ENCODE data around the gene SLC39A13.

Gene SLC39A13

DNA sequence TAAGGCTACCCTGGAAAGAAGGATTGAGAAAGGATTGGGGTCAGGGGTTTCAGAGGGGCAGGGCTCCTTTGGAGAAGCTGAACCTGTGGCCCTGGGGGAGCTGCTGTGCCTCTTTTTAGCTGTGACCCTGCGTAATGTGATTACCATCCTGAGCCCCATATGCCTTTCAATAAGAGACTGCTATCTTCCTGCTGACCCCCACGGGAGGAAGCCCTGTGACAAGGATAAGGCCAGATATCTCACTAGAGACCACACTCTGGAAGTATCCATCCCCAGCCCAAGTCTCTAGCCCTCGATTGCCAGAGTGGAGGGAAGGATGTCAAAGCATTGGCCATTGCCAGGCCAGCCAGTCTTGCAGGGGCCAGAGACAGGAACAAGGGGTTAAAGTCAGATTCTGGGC is 4.8 kb upstream of the SLC39A13 start:
- no peak for DNase-seq

DNA sequence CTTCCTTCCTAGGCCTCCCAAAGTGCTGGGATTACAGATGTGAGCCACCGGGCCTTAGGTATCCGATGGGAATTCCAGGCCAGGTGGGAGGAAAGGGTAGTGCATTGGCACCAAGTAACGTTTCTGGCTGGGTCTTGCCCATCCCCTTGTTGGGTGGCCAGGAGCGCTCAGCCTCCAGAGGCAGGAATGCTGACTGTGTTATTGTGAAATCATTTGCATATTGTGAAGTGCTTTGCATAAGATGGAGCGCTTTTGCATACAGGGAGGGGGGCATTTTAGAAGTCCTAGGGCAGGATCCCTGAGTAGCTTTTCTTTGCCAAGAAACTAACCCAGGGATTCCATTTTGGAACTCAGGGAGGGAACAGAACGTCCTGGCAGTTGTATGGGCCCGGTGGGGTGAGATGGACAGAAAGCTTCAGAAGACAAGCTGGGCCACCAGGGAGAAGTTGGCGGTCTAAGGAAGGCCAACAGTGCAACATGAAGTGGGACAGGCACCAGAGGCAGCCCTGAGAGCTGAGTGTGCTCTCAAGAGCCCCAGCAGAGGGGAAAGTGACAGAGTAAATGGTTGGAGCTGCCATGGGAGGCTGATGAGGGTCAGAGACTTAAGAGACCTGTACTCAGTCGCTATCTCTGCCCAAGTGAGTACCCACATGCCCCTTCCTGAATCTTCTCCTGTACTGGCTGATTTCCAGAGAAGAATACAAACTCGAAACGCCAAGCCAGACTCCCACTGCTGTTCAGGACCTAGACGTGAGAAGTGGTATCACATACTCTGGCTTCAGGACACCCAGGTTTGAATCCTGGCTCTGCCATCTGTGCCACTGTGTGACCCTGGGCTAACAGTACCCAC is 1.3 kb upstream of the SLC39A13 start:
- DNase-seq = no peak

DNA sequence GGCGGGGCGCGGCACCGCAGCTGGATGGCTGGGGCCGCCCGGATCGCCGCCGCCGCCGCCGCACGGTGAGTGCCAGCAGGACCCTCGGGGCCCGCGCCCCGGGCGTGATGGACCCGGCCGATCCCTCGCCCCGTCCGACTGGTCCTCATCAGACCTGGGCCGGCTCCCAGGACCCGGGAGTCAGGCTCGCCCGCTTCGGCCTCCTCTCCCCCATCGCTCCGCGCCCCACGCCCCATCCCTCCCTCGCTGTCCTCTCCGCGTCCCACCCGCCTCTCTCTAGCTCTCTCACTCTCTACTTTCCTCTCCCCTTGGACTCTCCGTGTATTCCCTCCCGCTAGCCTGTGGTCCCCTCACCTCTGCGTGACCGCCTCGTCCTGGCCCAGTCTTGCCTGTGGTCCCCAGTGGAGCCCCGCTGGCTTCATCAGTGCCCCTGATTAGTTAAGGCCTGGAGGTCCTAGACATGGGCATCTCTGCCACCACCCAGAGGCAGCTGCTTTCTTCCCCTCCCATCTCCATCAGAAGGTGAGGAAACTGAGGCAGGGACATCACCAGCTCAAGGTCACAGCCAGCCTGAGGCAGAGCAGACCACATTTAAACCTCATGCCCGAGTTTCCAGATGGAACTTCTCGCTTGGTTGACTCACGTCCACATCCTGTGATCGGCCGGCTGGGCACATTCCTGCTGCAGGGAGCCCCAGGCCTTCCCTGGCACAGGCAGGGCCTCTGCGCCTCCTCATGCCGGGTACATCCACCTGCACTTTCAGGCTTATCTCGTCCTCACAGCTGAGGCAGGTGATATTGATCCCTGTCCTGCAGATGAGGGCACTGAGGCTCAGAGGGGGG is 429 bp downstream of the SLC39A13 start:
- DNase-seq = peak; percentile 74

DNA sequence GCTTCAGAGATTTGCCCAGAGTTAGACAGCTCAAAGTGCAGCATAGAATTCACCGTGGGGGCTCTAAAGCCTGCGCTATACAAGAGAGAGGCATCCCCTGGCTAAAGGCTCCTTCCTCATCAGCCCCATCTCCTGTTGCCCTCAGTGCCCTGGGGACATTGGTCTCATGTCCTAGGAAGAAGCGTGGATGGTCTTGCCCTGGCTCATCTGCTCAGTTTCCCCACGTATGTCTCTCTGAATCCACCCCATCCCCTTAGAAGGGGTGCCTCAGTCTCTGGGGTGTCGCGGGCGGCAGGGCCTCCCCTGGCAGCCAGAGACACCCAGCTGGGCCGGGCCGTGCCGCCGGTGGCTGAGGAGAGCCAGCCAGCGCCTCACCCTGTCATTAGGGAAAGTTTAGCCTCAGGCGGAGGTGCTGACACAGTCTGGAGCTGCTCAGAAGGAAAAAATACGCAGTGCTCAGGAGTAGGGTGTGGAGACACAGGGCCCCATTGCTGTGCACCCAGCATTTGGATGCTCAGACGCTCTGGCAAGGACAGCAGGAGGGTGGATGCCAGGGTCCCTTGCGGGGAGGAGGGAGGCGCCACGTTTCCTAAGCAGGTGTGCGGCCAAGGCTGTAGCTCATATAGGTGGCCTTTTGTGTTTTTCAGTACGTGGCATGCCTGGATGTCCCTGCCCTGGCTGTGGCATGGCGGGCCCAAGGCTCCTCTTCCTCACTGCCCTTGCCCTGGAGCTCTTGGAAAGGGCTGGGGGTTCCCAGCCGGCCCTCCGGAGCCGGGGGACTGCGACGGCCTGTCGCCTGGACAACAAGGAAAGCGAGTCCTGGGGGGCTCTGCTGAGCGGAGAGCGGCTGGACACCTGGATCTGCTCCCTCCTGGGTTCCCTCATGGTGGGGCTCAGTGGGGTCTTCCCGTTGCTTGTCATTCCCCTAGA is 1.3 kb downstream of the SLC39A13 start:
- DNase-seq = no peak

DNA sequence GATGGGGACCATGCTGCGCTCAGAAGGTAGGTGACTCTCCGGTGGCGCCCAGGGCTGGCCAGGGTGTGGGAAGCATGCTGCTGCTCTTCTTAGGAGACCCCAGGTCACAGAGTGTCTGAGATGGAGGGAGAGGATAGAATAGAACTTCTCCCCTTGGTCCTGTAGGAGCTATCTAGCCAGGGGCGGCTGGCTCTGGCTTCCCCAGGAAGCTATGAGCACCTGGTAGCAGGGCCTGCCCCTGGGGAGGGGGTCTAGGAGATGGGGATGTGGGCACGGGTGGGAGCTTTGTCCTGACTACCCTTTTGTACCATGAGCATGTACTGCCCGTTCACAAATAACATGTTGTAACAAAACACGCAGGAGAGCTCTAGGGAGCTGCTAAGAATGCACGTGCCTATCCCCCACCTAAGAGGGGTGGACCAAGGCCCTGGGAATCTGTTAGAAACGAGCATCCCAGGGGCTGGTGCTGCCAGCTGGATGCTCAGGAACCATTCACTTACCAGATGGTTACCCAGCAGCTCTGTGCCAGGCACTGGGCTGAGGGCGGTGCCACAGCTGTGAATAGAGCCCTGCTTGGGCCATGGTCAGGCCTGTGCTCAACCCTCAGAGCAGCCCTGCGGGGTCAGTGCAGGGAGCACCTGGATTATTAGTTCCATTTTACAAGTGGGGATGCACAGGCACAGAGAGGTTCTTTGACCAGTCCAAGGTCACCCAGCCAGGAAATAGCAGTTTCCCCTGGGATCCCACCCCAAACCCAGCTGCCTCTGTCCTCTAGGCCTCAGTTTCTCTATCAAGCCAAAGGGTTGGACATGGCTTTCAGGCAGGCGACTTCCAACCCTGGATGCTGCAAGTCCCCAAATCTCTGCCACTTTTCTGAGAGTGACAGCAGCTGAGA is 2.2 kb downstream of the SLC39A13 start:
- no peak for DNase-seq

DNA sequence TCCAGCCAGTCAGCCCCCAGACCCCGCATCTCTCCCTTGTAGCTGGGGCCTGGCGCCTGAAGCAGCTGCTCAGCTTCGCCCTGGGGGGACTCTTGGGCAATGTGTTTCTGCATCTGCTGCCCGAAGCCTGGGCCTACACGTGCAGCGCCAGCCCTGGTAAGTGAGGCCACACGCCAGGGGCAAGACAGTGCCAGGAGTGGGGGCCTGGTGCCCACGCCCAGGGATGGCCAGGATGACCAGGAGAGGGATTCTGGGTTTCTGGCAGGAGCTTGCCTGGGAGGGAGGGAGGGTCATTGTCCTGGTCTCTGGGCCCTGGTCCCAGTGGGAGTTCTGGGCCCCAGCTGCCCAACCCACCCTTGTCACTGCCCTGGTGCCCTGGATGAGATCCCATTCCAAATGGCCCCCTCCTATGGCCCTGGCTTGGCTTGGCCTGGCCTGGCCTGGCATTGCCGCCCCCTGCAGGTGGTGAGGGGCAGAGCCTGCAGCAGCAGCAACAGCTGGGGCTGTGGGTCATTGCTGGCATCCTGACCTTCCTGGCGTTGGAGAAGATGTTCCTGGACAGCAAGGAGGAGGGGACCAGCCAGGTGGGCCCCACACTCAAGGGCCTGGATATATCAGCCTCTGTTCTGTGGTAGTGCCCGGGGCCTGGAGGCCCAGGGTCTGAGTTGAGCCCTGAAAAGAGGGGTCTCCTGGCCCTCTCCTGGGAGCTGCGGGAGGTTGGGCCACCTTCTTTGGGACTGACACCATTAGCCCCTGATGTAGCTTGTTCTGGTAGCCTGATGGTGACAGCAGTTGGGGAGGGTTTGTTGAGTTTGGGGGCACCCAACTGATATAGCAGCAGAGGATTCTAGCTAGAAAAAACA is 3.7 kb downstream of the SLC39A13 start:
- DNase-seq = peak; percentile 44

DNA sequence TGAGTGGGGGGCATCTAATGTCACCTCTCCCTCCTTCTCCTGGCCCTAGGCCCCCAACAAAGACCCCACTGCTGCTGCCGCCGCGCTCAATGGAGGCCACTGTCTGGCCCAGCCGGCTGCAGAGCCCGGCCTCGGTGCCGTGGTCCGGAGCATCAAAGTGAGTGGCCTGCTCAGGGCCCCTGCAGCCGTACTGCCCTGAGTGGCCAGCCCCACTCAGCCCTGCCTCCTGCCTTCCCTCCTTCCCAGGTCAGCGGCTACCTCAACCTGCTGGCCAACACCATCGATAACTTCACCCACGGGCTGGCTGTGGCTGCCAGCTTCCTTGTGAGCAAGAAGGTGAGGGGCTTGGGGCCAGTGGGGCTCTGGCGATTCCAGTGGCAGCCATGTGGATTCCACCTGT is 5.0 kb downstream of the SLC39A13 start:
- DNase-seq = no peak

DNA sequence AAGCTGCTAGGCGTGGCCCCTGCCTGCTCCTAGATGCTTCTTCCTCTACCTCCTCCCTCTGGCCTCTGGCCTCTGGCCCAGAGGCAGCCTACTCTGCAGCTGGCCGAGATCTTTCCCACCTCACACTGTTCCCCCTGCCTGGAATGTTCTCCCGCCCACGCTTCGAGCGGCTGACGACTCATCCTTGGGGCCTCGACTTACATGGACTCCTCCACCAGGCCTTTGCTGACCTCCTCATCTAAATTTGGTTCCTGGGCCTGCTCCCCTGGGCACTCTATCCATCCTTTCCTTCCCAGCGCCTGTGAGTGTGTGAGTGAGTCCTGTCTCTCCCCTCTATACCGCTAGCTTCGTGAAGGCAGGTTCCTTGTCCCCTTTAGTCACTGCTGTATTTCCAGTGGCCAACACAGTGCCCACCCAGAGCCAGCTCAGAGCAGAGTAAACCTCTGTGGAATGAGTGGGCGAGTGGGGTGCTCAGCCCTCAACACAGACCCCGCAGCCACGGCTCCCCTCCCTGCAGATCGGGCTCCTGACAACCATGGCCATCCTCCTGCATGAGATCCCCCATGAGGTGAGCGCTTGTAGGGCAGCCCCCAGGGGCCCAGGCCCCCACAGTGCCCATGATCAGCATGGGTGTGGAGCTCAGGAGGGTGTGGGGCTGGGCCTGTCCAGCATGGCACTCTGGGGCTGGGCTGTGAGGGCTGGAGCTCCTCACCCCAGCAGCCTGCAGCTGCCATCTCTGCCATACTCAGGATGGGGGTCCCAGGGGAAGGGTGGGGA is 5.7 kb downstream of the SLC39A13 start:
- DNase-seq = peak; percentile 54

DNA sequence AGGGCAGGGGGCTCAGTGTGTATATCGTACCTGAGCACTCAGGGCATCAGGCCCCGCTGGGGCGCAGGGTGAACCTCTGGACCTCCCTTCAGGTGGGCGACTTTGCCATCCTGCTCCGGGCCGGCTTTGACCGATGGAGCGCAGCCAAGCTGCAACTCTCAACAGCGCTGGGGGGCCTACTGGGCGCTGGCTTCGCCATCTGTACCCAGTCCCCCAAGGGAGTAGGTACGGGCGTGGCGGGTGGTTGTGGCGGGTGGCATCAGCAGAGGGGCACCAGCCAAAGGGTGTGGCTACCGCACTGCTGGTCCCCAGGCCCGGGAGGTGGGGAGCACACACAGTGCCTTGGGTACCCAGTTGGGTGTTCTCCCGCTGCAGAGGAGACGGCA is 6.3 kb downstream of the SLC39A13 start:
- DNase-seq = no peak

DNA sequence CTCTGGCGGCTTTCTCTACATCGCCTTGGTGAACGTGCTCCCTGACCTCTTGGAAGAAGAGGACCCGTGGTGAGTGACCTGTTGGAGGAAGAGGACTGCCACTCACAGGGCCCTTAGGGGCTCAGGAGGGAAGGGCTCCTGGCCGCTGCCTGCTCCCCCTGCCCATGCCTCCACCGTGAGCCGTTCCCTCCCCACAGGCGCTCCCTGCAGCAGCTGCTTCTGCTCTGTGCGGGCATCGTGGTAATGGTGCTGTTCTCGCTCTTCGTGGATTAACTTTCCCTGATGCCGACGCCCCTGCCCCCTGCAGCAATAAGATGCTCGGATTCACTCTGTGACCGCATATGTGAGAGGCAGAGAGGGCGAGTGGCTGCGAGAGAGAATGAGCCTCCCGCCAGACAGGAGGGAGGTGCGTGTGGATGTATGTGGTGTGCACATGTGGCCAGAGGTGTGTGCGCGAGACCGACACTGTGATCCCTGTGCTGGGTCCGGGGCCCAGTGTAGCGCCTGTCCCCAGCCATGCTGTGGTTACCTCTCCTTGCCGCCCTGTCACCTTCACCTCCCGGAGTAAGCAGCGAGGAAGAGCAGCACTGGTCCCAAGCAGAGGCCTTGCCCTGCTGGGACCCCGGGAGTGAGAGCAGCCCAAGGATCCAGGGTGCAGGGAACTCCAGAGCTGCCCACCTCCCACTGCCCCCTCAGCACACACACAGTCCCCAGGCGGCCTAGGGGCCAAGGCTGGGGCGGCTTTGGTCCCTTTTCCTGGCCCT is 6.9 kb downstream of the SLC39A13 start:
- no peak for DNase-seq

DNA sequence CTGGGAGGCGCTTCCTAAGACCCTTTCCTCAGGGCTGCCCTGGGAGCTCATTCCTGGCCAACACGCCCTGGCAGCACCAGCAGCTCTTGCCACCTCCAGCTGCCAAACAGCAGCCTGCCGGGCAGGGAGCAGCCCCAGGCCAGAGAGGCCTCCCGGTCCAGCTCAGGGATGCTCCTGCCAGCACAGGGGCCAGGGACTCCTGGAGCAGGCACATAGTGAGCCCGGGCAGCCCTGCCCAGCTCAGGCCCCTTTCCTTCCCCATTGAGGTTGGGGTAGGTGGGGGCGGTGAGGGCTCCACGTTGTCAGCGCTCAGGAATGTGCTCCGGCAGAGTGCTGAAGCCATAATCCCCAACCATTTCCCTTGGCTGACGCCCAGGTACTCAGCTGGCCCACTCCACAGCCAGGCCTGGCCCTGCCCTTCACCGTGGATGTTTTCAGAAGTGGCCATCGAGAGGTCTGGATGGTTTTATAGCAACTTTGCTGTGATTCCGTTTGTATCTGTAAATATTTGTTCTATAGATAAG is 7.6 kb downstream of the SLC39A13 start:
- peak; percentile 95 for DNase-seq

DNA sequence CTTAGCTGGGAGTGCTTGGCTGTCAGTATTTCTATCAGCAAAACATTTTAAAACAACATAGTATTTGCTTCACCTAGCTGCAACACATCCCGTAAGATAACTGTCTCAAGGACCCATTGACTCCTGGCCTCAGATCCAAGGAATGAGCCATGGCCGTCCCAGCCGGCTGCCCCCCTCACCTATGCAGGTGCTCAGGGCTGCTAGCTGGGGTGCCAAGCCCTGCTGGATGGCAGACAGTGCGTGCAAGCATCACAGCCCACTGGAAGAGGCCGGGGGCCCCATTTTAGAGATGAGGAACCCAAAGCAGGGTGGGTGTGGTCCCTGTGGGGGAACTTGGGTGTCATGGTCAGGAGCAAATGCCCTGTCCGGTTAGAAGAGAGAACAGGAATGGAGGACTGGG is 9.3 kb downstream of the SLC39A13 start:
- DNase-seq = no peak

DNA sequence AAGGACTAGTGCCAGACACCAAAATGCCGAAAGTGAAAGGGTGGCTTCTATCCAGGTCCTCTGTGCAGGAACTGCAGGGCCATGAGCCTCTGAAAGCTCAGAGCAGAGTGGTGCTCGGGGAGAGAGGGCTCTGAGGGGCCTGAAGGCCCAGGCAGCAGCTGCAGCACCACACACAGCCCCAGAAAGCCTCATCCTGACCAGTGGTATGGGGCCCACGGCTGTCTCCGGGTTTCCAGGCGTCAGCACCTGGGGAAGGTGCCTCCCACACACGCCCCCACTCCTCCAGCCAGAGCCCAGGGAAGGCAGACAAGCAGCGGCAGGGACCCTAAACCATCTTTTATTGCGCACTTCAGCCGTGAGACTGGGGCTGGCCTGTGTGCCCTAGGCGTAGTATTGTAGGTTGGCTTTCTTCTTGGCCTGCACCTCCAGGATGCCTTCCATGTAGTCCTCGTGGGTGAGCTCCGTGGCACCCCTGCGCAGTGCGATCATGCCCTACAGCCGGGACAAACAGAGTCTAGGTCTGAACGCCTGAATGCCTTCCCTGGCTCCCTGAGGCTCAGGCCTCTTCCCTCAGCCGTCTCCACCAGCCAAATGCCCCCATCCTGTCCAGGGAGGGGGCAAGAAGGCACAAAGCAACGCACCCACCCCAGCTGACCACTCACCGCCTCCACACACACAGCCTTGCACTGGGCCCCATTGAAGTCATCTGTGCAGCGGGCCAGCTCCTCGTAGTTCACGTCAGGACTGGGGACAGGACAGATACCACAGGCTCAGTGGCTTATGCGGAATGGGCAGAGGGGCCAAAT is 10.3 kb downstream of the SLC39A13 start:
- no peak for DNase-seq

DNA sequence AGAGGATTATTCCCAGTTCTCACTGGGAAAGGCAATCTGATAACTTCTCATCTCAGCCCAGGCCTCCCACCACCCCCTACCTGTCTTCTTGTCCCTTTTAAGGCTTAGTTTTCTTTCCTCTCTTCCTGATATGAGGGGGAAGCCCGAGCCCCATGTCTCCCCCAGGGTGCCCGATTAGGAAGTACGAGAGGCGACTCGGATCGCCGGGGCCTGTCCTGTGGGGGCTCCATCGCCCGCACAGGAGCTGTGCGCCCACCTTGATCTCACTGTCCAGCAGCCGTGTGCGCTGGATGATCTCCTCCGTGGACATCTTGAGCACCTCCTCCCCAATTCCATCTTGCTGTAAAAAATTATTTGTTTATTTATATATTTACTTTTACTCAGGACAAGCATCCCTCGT is 17.2 kb downstream of the SLC39A13 start:
- DNase-seq = no peak

DNA sequence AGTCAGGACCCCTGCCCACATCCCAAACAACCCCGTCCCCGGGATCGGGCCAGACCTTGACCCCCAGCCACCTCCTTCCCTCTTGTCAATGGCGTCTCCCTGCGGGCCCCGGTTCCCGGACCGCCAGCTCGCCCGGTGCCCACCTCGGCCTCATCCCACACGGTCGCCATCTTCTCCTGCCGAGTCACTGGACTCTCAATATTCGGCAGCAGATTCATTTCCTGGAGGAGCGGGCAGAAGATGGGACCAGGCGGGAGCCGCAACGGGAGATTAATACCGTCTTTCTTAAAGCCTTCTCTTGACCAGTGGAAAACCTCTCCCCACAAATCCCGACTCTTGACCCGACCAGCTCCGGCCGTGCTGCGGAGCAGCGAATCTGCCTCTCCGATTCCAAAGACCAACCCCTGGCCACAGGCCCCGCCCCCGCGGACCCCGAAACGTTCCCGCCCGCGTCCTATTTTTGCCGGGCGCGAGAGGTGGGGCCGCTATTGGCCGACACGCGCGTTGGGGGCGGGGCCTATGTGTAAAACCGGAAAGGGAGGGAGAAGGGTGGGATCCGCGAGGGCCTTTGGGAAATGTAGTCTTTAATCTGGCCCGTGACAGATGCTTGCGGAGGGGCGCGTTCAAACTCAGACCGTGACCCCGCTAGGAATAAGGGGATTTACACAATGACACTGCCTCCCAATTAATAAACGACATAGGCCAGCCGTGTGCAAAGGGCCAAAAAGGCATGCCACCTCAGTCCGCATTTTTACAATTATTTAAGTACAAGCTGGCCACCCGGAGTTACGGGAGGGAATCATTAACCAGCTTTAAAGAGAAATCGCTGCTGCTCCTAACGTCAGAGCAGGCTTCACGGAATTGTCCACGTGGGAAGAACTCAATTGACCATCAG is 17.9 kb downstream of the SLC39A13 start, which contains the start of gene PSMC3:
Gene PSMC3 (minus strand): TSS at position 378 of the 895 bp plus-strand sequence. CDS start 160 bp downstream, at position 218.
- DNase-seq = peak; percentile 98

DNA sequence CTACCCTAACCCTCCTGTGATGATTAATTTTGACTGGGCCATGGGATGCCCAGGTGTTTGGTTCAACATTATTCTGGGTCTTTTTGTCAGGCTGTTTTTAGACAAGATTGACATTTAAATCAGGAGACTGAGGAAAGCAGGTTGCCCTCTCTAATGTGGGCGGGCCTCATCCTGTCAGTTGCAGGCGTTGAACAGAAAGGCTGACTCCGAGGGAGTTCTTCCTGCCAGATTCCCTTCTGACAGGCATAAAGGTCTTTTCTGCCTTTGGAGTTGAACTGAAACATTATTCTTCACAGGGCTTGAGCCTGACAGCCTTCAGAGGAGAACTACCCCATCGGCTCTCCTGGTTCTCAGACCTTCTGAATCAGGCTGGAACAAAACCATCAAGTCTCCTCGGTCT is 22.1 kb downstream of the SLC39A13 start:
- no peak for DNase-seq

Data from fibroblast of skin of scalp (primary cell).